NCI-H510A (cell line): ENCODE results near the gene IL1R1.

Experiments used
- DNase-seq: peaks from one replicate; lab custom pipeline; 2025; lab: John Stamatoyannopoulos, UW

Gene IL1R1

DNA sequence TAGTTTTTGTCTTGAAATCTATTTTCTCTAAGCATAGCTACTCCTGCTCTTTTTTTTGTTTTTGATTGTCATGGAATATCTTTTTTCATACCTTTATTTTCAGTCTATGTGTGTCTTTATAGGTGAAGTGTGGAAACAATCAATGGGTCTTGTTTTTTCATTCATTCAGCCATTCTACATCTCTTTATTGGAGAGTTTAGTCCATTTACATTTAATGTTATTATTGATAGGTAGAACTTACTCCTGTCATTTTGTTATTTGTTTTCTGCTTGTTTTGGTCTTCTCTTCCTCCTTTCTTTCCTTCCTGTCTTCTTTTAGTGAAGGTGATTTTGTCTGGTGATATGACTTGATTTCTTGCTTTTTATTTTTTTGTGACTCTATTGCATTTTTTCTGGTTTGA is 62.1 kb downstream of the IL1R1 start:
- DNase-seq, result no peak

DNA sequence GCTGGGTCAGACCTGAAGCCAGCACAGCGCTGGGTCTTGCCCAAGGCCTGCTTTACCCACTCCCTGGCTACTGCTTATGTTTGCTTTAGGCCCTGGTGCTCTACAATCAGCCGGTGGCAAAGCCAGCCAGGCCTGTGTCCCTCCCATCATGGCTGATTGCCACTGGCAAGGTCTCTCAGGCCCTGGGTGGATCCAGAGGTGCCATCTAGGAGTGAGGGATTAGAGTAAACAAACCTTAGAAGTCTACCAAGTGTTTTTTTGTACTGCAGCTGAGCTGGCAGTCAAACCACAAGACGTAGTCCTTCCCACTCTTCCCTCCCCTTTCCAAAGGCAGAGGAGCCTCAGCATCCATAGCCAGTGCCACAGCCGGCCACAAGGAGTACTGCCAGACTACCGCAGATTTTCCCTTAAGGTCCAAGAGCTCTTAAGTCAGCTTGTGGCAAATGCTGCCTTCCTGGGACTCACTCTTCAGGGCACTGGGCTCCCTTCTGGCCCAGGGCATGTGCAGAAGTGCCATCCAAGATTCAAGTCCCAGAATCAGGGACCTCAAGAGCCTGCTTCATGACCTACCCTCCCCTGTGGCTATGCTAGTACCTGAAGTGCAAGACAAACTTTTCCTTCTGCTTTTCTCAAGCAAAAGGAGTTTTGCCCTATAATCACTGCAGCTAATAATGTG is 64.3 kb downstream of the IL1R1 start:
- DNase-seq, result no peak

DNA sequence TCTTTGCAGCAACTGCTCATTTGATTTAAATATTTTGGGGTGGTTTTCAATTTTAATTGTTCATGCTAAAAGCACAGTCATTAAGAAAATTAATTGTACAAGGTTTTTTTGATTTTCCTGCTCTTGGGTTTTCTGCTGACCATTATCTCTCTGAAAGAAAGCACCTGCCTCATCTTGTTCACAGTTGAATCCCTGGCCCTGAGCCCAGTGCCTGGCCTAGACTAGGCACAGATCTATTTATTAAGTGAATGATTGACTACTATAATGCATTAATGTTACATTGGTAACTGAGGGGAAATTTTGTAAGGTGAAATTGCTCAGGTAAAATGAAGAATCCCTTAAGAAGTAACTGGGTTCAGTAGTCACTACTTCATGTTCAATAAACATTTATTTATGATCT is 66.2 kb downstream of the IL1R1 start:
- DNase-seq, result no peak

DNA sequence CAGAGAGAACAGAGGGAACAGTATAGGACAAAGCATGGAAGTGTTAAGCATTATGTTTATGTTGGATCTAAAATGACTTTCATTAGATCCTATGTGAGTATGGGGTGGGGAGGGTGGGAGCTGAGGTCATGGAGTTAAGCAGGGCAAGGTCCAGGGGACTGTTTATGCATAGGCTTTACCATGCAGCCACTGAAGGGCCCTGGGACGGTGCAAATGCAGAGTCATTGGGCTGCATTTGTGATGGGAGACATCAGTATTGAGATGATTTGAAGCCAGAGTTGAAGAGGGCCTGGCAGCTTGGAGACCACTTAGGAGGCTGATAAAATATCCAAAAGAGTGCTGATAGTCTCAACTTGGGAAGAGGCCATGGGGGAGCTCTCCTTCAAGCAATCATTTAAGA is 66.9 kb downstream of the IL1R1 start:
- no peak for DNase-seq

DNA sequence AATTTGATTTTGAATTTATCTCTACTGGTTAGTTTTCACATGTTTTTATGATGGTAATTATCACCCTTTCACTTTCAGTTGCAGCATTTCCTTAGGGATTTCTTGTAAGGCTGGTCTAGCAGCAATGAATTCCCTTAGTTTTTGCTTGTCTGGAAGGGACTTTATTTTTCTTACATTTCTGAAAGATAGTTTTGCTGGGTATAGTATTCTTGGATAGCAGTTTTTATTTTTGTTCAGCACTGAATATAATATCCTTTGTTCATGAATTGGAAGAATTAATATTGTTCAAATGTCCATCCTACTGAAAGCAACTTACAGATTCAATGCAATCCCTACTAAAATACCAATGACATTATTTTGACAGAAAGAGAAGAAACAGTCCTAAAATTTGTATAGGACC is 74.5 kb downstream of the IL1R1 start:
- no peak for DNase-seq

DNA sequence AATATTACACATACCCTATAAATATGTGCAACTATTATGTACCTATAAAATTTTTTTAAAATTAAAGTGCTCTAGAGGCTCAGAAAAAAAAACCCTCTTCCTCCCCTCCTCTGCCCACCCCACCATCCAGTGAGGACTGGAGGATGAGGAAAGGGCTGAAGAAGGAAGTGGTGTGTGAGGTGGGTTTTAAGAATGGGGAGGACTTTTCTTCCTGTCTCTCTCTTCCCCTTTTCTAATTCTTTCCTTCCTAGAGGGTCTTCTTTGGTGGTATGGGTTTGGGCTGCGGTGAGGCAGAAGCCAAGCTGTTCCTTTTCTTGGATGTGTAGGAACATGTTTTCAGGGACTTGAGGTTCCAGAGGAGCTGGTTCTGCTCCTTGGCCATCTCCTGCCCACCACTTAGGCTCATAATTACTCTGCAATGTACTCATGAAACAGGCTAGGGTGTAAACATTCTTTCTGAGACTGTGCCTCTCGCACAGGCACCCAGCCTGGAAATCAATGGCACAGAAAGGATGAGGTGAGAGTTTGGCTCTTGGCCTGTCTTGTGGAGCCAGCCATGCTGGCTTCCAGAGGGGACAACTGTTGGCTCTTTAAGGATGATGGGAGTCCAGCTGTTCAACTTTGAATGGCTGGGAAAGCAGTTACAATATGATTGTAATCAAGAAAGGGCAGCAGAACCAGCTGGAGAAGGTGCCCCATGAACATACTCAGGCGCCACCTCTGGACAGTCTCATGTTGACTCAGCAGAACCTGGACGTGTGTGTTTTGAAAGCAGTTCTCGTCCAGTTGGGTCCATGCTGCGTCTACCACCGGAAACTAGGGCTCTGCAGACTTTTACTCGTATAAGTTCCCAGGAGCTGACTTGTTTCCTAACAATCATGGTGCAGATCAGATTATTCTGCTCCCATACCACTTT is 82.5 kb downstream of the IL1R1 start:
- DNase-seq, result no peak

DNA sequence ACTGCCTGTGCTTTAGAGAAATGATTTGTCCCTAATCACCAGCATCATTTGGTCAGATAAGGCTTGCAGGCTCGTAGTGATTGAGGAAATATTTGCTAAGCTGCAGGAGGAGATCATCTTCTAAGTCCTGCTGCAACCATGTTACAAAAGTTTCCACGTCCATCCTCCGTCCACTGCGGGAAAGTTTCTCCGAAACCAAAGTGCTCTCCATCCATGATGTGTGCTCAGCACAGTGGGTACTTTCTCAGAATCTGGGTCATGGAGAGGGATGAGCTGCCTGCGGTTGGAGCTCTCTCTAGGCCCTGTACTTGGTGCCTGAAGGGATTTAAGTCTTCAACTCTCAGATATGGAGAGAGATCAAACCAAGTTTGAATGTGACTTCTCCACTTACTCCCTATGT is 83.6 kb downstream of the IL1R1 start:
- DNase-seq, result no peak

DNA sequence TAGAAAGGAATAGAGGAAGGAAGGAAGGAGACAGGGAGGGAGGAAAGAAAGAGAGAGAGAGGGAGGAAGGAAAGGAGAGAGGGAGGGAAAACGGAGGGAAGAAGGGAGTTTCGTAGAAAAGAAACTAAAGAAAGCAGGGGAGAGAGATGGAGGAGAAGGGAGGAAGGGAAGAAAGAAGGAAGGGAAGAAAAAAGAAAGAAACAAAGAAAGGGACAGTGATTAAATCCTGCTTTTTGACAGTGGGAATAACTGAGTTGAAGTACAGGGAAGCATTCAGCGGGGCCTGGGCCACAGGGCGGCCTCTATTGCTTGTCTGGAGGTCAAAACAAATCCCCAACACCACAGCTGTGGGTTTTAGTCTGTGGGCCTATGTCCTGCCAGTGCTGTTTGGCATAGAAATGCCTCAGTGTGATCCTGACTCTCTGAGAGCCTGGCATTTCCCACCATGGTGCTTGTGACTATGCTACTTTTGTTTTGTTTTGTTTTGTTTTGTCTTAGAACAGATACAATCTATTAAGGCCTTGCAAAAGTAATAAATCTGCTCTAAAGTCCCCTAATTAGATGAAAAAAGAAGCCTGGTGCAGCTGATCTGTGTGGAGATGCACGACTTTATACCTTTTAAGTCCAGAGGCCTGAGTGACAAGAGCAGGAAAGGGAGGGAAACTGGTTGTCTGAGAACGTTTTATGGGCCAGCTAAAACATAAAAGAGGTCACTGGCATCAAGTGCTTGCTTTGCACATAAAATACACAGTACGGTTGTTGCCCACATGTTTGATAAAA is 84.3 kb downstream of the IL1R1 start:
- DNase-seq, result peak; percentile 22

DNA sequence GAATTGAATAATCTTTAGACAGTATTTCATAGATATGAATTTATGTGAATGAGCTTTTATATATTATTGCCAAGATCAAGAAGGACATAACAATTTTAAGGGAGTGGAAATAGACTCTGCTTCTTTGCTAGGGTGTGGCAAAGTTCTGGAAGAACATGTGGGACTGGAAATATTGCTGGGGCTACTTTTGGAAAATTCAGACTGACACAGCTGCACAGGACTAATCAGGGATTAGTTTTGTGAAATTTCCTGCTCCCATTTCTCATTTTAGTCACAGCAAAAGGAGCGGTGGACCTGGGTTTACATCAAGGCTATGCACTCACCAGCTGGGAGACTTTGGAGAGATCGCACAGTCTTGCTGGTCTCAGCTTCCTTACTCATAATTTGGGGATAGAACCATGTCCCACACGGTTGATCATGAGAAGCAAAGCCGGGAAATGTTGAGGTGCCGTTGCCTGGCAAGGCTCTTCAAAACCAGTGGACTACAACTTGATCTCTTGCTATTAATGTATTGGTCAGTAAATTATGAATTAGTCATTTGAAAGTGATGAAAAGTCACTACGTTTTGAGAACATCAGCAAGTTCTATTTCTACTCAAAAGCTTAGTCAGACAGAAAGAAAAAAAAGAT is 86.7 kb downstream of the IL1R1 start:
- DNase-seq, result no peak
